GM19455 (cell line): ENCODE measurements around the gene RARA.
"Not testable (repeated sequence)": the region's sequence is repeated elsewhere in the genome, so short reads cannot be mapped to it uniquely, and the experiment has no call there.

Source experiments
- ATAC-seq: cut with Tn5 transposase; IDR thresholded peaks from one replicate; pipeline ENCODE4 v1.9.1; 2021; ENCODE audit not compliant: unreplicated experiment

The RARA gene

GRCh38 chr17:40355804-40356758 lies 47.1 kb downstream of the RARA start:
- ATAC-seq = no peak

- ATAC-seq = no peak
Measured at GRCh38 chr17:40356990-40357881, 48.3 kb downstream of the RARA start.

GRCh38 chr17:40358323-40359038 lies 49.5 kb downstream of the RARA start:
- no peak for ATAC-seq

- ATAC-seq = no peak
Measured at GRCh38 chr17:40360091-40360490, 51.1 kb downstream of the RARA start.

- ATAC-seq = no peak
Measured at GRCh38 chr17:40361063-40361924, 52.3 kb downstream of the RARA start.

- no peak for ATAC-seq
Measured at GRCh38 chr17:40361925-40362695, 53.1 kb downstream of the RARA start.

- ATAC-seq = peak; percentile 59
Measured at GRCh38 chr17:40362696-40363110, 53.7 kb downstream of the RARA start.

- ATAC-seq = peak; percentile 24
Measured at GRCh38 chr17:40363111-40363827, 54.3 kb downstream of the RARA start.

GRCh38 chr17:40364121-40364861 lies 55.3 kb downstream of the RARA start, which contains the start of gene GJD3:
GJD3 (minus strand) TSS chr17:40364737; CDS start chr17:40363815, 922 bp downstream.
- no peak for ATAC-seq

- ATAC-seq = no peak
Measured at GRCh38 chr17:40364906-40365305, 55.9 kb downstream of the RARA start.

- no peak for ATAC-seq
Measured at GRCh38 chr17:40366076-40366860, 57.3 kb downstream of the RARA start.

GRCh38 chr17:40366861-40367518 lies 58.0 kb downstream of the RARA start:
- ATAC-seq = no peak

- not testable (repeated sequence) for ATAC-seq
Measured at GRCh38 chr17:40367728-40368127, 58.7 kb downstream of the RARA start.

- no peak for ATAC-seq
Measured at GRCh38 chr17:40369923-40370322, 60.9 kb downstream of the RARA start.

- ATAC-seq = no peak
Measured at GRCh38 chr17:40371261-40371929, 62.4 kb downstream of the RARA start.

GRCh38 chr17:40372031-40372430 lies 63.1 kb downstream of the RARA start:
- no peak for ATAC-seq
